Cardiac muscle cell (in vitro differentiated cells and primary cell): ENCODE results near the gene TK1. TPM values are rescaled to one million over a fixed set of nuclear protein-coding genes. Genes with fewer than 3 reads are reported as not detected.

Experiments used
- DNase-seq, 2 donors: peaks; one replicate each; pipeline versions ENCODE4 v3.0.0 to v3.0.0-alpha.2; 2010 to 2017; ENCODE audit warnings: low read depth in 1 of 2, low spot score in 1 of 2
- H3K27ac ChIP-seq: fragments of 200-600 bp; sonication (generic); 2 replicates; pipeline ENCODE4 v1.5.1; 2016
- H3K27me3 ChIP-seq: fragments of 200-600 bp; sonication (generic); 2 replicates; pipeline ENCODE4 v1.6.0; 2016; ENCODE audit warnings: control low read depth
- H3K36me3 ChIP-seq: fragments of 200-600 bp; sonication (generic); 2 replicates; pipeline ENCODE4 v1.5.1; 2016; ENCODE audit warnings: control low read depth
- H3K4me1 ChIP-seq: fragments of 200-600 bp; sonication (generic); 2 replicates; pipeline ENCODE4 v1.8.1; 2017; ENCODE audit warnings: low read depth, mild to moderate bottlenecking, mixed run types
- H3K4me3 ChIP-seq: fragments of 200-600 bp; sonication (generic); 2 replicates; pipeline ENCODE4 v1.5.1; 2016; ENCODE audit warnings: mild to moderate bottlenecking
- H3K9me3 ChIP-seq: fragments of 200-600 bp; sonication (generic); 2 replicates; pipeline ENCODE4 v1.5.1; 2017; ENCODE audit warnings: low read depth, mild to moderate bottlenecking, control low read depth
- CTCF ChIP-seq: IDR thresholded peaks from 2 replicates; pipeline ENCODE4 v1.5.1; 2012; ENCODE audit warnings: low read depth, mild to moderate bottlenecking, low read length
- polyA plus RNA-seq: library from polyadenylated mRNA; unstranded; fragments of >200 nt; fragmentation: Nextera tagmentation; extraction: Ambion mirVana; gene quantifications from 2 replicates; pipeline ENCODE4 v1.2.1, GENCODE V29; 2016
- total RNA-seq: library from RNA; depleted of rRNA; stranded (reverse); fragments of >200 nt; gene quantifications from 2 replicates; pipeline ENCODE4 v1.2.3, GENCODE V29; 2016

Gene TK1
- total and polyA plus RNA-seq, 2 experiments from 2014 or later = 21.1 to 57.5 TPM

- no peak for TF ChIP-seq CTCF
- no peak for DNase-seq
- H3K9me3 ChIP-seq = no peaks in the 10 kb centered on the region
- no peak overlapping the region for H3K4me3 ChIP-seq
- H3K4me1 ChIP-seq = peaks cover 14% of the 10 kb centered on the region
- peaks cover 17% of the 10 kb centered on the region for H3K36me3 ChIP-seq
- H3K27me3 ChIP-seq = no peaks in the 10 kb centered on the region
- peak overlapping the region; percentile 88 for H3K27ac ChIP-seq
Observed at GRCh38 chr17:78125138-78125913, 61.5 kb downstream of the TK1 start.

GRCh38 chr17:78124836-78125137, 62.1 kb downstream of the TK1 start:
- no peaks in the 10 kb centered on the region for H3K27me3 ChIP-seq
- no peak for TF ChIP-seq CTCF
- H3K27ac ChIP-seq = peak overlapping the region; percentile 88
- peaks cover 14% of the 10 kb centered on the region for H3K4me1 ChIP-seq
- no peaks in the 10 kb centered on the region for H3K9me3 ChIP-seq
- H3K36me3 ChIP-seq = peaks cover 19% of the 10 kb centered on the region
- no peak for DNase-seq
- H3K4me3 ChIP-seq = no peak overlapping the region

Other genes starting within 250 kb of the TK1 start
- gene TNRC6C, start 228.3 kb downstream of the TK1 start, total RNA-seq = 7.1 and 13.3 TPM in 2 replicates
- gene TNRC6C, start 228.3 kb downstream of the TK1 start, polyA plus RNA-seq = 6.5 and 7.4 TPM in 2 replicates
- gene TMC6, start 58.3 kb downstream of the TK1 start, total RNA-seq = 83.0 and 144 TPM in 2 replicates
- 85.4 and 128 TPM in 2 replicates for gene TMC6, start 58.3 kb downstream of the TK1 start, polyA plus RNA-seq
- 0.42 and 1.1 TPM in 2 replicates for gene TMC8, start 56.3 kb downstream of the TK1 start, total RNA-seq
- 1.8 and 3.1 TPM in 2 replicates for gene TMC8, start 56.3 kb downstream of the TK1 start, polyA plus RNA-seq
- not detected in 2 replicates for gene C17orf99, start 40.7 kb downstream of the TK1 start, total RNA-seq
- gene C17orf99, start 40.7 kb downstream of the TK1 start, polyA plus RNA-seq = not detected in 2 replicates
- 107 and 126 TPM in 2 replicates for gene SYNGR2, start 18.5 kb downstream of the TK1 start, total RNA-seq
- 262 and 269 TPM in 2 replicates for gene SYNGR2, start 18.5 kb downstream of the TK1 start, polyA plus RNA-seq
- gene AFMID, start 310 bp upstream of the TK1 start, total RNA-seq = 47.7 and 85.8 TPM in 2 replicates
- gene AFMID, start 310 bp upstream of the TK1 start, polyA plus RNA-seq = 23.6 and 40.1 TPM in 2 replicates
- gene BIRC5, start 27.2 kb upstream of the TK1 start, total RNA-seq = 15.0 and 65.2 TPM in 2 replicates
- 17.7 and 112 TPM in 2 replicates for gene BIRC5, start 27.2 kb upstream of the TK1 start, polyA plus RNA-seq
- gene TMEM235, start 44.6 kb upstream of the TK1 start, total RNA-seq = 2.0 and 5.2 TPM in 2 replicates
- 1.7 and 2.3 TPM in 2 replicates for gene TMEM235, start 44.6 kb upstream of the TK1 start, polyA plus RNA-seq
- gene SOCS3, start 173.0 kb upstream of the TK1 start, total RNA-seq = 51.7 and 59.0 TPM in 2 replicates
- 33.3 and 45.5 TPM in 2 replicates for gene SOCS3, start 173.0 kb upstream of the TK1 start, polyA plus RNA-seq
- 52.5 and 64.7 TPM in 2 replicates for gene PGS1, start 191.6 kb upstream of the TK1 start, total RNA-seq
- gene PGS1, start 191.6 kb upstream of the TK1 start, polyA plus RNA-seq = 46.7 and 50.7 TPM in 2 replicates